Measurements from ENCODE around the gene ALKBH8. TPM values are rescaled to one million over a fixed set of nuclear protein-coding genes. Genes with fewer than 3 reads are reported as not detected.
"Not testable (repeated sequence)": the region's sequence is repeated elsewhere in the genome, so short reads cannot be mapped to it uniquely, and the experiment has no call there.

The ALKBH8 gene
- total RNA-seq (2014; rRNA removed; shearing (Covaris generic)): 7.9 and 12.6 TPM in 2 replicates

- DNase-seq (ENCODE audit: low spot score): peak; percentile 68
Observed at GRCh38 chr11:107565219-107565937, at the start of gene ALKBH8. Gene ALKBH8 (minus strand): TSS chr11:107565735. CDS start chr11:107560893, 4,842 bp downstream.

GRCh38 chr11:107612445-107612844, 46.9 kb upstream of the ALKBH8 start:
- DNase-seq (ENCODE audit: low spot score): no peak

GRCh38 chr11:107609400-107610218, 44.1 kb upstream of the ALKBH8 start:
- no peak for DNase-seq (ENCODE audit: low spot score)

- no peak for DNase-seq (ENCODE audit: low spot score)
Observed at GRCh38 chr11:107608809-107609208, 43.3 kb upstream of the ALKBH8 start.

GRCh38 chr11:107606141-107606540, 40.6 kb upstream of the ALKBH8 start:
- DNase-seq (ENCODE audit: low spot score): peak; percentile 7

GRCh38 chr11:107605061-107606006, 39.8 kb upstream of the ALKBH8 start:
- DNase-seq (ENCODE audit: low spot score): no peak

GRCh38 chr11:107598225-107599139, 32.9 kb upstream of the ALKBH8 start:
- DNase-seq (ENCODE audit: low spot score): peak; percentile 38

- DNase-seq (ENCODE audit: low spot score): no peak
Observed at GRCh38 chr11:107594736-107595135, 29.2 kb upstream of the ALKBH8 start.

GRCh38 chr11:107593951-107594350, 28.4 kb upstream of the ALKBH8 start:
- no peak for DNase-seq (ENCODE audit: low spot score)

GRCh38 chr11:107592813-107593212, 27.3 kb upstream of the ALKBH8 start:
- DNase-seq (ENCODE audit: low spot score): no peak

- no peak for DNase-seq (ENCODE audit: low spot score)
Observed at GRCh38 chr11:107592231-107592590, 26.7 kb upstream of the ALKBH8 start.

GRCh38 chr11:107591378-107592230, 26.1 kb upstream of the ALKBH8 start:
- no peak for DNase-seq (ENCODE audit: low spot score)

GRCh38 chr11:107590460-107591377, 25.2 kb upstream of the ALKBH8 start, which contains the start of gene ELMOD1:
Gene ELMOD1 (plus strand): TSS chr11:107591147. CDS start chr11:107618190, 27,043 bp downstream.
- DNase-seq (ENCODE audit: low spot score): peak; percentile 51

GRCh38 chr11:107587306-107587979, 21.9 kb upstream of the ALKBH8 start:
- DNase-seq (ENCODE audit: low spot score): no peak

GRCh38 chr11:107583629-107584195, 18.2 kb upstream of the ALKBH8 start:
- DNase-seq (ENCODE audit: low spot score): no peak

- DNase-seq (ENCODE audit: low spot score): no peak
Observed at GRCh38 chr11:107581147-107581546, 15.6 kb upstream of the ALKBH8 start.

GRCh38 chr11:107579169-107579568, 13.6 kb upstream of the ALKBH8 start:
- not testable (repeated sequence) for DNase-seq (ENCODE audit: low spot score)

GRCh38 chr11:107577346-107577711, 11.8 kb upstream of the ALKBH8 start:
- no peak for DNase-seq (ENCODE audit: low spot score)
